SK-N-MC (cell line): Measurements from ENCODE around the gene PPOX.

Source experiments
- DNase-seq: peaks from one replicate; pipeline ENCODE4 v3.0.0-alpha.2; 2011; ENCODE audit warnings: low read depth, low spot score
- H3K27ac ChIP-seq: fragments of 200-600 bp; sonication (generic); 2 replicates; pipeline ENCODE4 v1.5.1; 2016; ENCODE audit warnings: mixed run types
- H3K36me3 ChIP-seq: fragments of 200-600 bp; sonication (generic); 2 replicates; pipeline ENCODE4 v1.6.1; 2017; ENCODE audit warnings: antibody characterized with exemption, low read length, mixed read lengths; ENCODE audit not compliant: insufficient read depth
- H3K4me3 ChIP-seq: fragments of 200-600 bp; sonication (generic); 2 replicates; pipeline ENCODE4 v1.5.1; 2016
- H3K9ac ChIP-seq: fragments of 200-600 bp; sonication (generic); 2 replicates; pipeline ENCODE4 v1.8.0; 2017; ENCODE audit warnings: mixed run types, mixed read lengths; ENCODE audit not compliant: insufficient read length
- H3K9me3 ChIP-seq: fragments of 200-600 bp; sonication (generic); 2 replicates; pipeline ENCODE4 v1.6.1; 2017; ENCODE audit warnings: low read depth, mild to moderate bottlenecking, antibody characterized with exemption, low read length, moderate library complexity, mixed read lengths
- EZH2 ChIP-seq: fragments of 200-600 bp; sonication (generic); IDR thresholded peaks from one replicate; pipeline ENCODE4 v1.6.1; 2017; ENCODE audit warnings: antibody characterized with exemption
- FOXP2 ChIP-seq: optimal IDR thresholded peaks from 2 replicates; pipeline ENCODE3; 2011; ENCODE audit warnings: mild to moderate bottlenecking, moderate library complexity; ENCODE audit not compliant: insufficient read depth; ENCODE audit errors: extremely low read length, control extremely low read depth
- POLR2AphosphoS5 ChIP-seq: IDR thresholded peaks from 2 replicates; pipeline ENCODE4 v1.6.1; 2012; ENCODE audit warnings: mild to moderate bottlenecking, low read depth, low read length, borderline replicate concordance

PPOX gene

DNA sequence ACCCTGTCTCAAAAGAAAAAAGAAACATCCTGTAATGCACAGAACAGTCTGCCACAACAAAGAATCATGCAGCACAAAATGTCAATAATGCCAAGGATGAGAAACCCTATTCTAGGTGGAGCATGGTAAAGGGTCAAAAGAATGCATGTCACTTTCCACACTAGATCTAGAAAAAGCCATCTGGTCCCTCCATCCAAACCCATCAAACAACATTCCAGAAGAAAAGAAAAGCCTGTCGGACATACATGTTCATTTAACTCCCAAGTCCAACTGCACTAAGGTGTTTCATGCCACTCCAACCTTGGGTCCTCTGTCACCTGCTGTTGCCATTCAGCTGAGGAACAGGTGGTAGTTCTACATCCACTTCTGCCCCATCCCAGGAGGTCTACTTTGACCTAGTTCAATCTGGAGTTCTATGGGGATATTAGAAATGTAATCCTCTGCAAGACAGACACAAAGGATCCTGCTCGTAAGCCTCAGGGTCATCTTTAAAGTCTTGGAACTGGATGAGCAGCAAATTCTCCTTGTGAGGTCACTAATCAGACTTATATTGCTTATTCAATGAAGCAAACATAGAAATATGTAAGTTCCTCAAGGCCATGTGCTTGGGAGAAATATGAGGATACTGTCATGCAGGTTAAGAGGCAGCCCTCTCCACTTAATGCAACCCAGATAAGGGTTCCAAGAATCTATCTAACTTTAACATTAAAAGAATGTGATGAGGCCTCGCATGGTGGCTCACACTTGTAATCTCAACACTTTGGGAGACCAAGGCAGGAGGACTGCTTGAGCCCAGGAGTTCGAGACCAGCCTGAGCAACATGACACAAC, 37.4 kb upstream of the PPOX start:
- no peak for TF ChIP-seq EZH2
- no peak for TF ChIP-seq POLR2AphosphoS5
- no peak for TF ChIP-seq FOXP2
- no peak overlapping the region for H3K9ac ChIP-seq
- H3K4me3 ChIP-seq, result no peak overlapping the region
- no peak for DNase-seq
- H3K36me3 ChIP-seq, result peaks cover 55% of the 10 kb centered on the region
- H3K9me3 ChIP-seq, result no peaks in the 10 kb centered on the region
- H3K27ac ChIP-seq, result no peak overlapping the region

- H3K36me3 ChIP-seq, result peaks cover 41% of the 10 kb centered on the region
- TF ChIP-seq EZH2 (no peak), POLR2AphosphoS5 (no peak), FOXP2 (no peak)
Observed at GRCh38 chr1:161130266-161130665, 36.0 kb upstream of the PPOX start.

GRCh38 chr1:161131523-161132409, 34.5 kb upstream of the PPOX start:
- no peak for TF ChIP-seq FOXP2
- no peak for TF ChIP-seq POLR2AphosphoS5
- no peak for TF ChIP-seq EZH2
- no peak for DNase-seq
- H3K36me3 ChIP-seq, result peaks cover 30% of the 10 kb centered on the region

More at GRCh38 chr1:161130266-161130665, 36.0 kb upstream of the PPOX start:
- Histone ChIP-seq H3K27ac (no peak overlapping the region), H3K4me3 (no peak overlapping the region), H3K9ac (no peak overlapping the region), H3K9me3 (no peaks in the 10 kb centered on the region)
- no peak for DNase-seq

GRCh38 chr1:161132410-161133219, 33.6 kb upstream of the PPOX start, which contains the start of gene DEDD:
TSS of gene DEDD (minus strand) at chr1:161132667. CDS start at chr1:161124462, 8,205 bp downstream.
- Histone ChIP-seq H3K4me3 (peak within 1 kb of the TSS; percentile 97), H3K9me3 (no peaks in the 10 kb centered on the region), H3K9ac (peak within 1 kb of the TSS; percentile 92), H3K36me3 (peaks cover 22% of the 10 kb centered on the region), H3K27ac (peak within 1 kb of the TSS; percentile 98)
- peak; percentile 86 for DNase-seq
- TF ChIP-seq FOXP2, result no peak
- no peak for TF ChIP-seq EZH2
- TF ChIP-seq POLR2AphosphoS5, result peak; percentile 35; the same call in 1 of the 2 replicates

More at GRCh38 chr1:161131523-161132409, 34.5 kb upstream of the PPOX start:
- peak overlapping the region; percentile 98 for H3K27ac ChIP-seq
- H3K9ac ChIP-seq, result peak overlapping the region; percentile 92
- H3K4me3 ChIP-seq, result peak overlapping the region; percentile 97
- no peaks in the 10 kb centered on the region for H3K9me3 ChIP-seq

DNA sequence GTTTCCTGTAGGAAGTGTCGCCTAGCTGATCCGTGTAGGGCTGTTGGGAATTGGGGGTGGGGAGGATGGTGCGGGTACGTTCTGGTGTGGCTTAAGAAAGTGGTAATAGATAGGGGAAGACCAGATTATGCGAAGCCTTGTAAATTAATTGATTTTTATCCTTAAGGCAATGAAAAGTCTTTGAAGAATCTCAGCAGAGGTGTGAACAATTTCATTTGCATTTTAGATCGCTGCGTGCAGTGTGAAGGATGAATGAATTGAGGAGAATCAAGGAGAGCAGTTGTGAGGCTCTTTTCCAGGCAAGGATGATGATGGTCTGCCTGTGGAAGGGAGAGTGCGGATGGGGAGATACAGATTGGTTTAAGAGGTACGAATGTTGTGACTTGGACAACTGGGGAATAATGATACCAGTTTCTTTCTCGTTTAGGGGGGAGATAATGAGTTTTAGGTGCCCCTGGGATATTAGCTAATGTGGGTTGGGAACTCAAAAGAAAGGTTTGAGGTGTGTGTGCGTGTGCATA, 32.9 kb upstream of the PPOX start:
- no peaks in the 10 kb centered on the region for H3K9me3 ChIP-seq
- H3K36me3 ChIP-seq, result peaks cover 15% of the 10 kb centered on the region; the same call in 1 of the 2 replicates
- TF ChIP-seq FOXP2 (no peak), POLR2AphosphoS5 (no peak), EZH2 (no peak)
- peak overlapping the region; percentile 98 for H3K27ac ChIP-seq
- H3K9ac ChIP-seq, result peak overlapping the region; percentile 92
- DNase-seq, result no peak
- H3K4me3 ChIP-seq, result peak overlapping the region; percentile 97

GRCh38 chr1:161137881-161138280, 28.3 kb upstream of the PPOX start:
- Histone ChIP-seq H3K9me3 (no peaks in the 10 kb centered on the region), H3K36me3 (no peaks in the 10 kb centered on the region), H3K4me3 (no peak overlapping the region), H3K9ac (no peak overlapping the region), H3K27ac (no peak overlapping the region)
- no peak for DNase-seq
- TF ChIP-seq FOXP2 (no peak), EZH2 (no peak), POLR2AphosphoS5 (no peak)

GRCh38 chr1:161138431-161138830, 27.8 kb upstream of the PPOX start:
- H3K9me3 ChIP-seq, result no peaks in the 10 kb centered on the region
- H3K27ac ChIP-seq, result no peak overlapping the region
- DNase-seq, result no peak
- H3K36me3 ChIP-seq, result no peaks in the 10 kb centered on the region
- TF ChIP-seq FOXP2, result no peak
- no peak overlapping the region for H3K9ac ChIP-seq
- no peak overlapping the region for H3K4me3 ChIP-seq
